LNCAP (cell line): ENCODE measurements around the gene VAV1.

Experiments
- CTCF ChIP-seq: fragments of 450-650 bp; IDR thresholded peaks from 2 replicates; pipeline ENCODE4 v1.5.1; 2017; ENCODE audit warnings: mild to moderate bottlenecking

Gene VAV1

GRCh38 chr19:6809262-6809661 is 36.8 kb downstream of the VAV1 start:
- no peak for TF ChIP-seq CTCF

DNA sequence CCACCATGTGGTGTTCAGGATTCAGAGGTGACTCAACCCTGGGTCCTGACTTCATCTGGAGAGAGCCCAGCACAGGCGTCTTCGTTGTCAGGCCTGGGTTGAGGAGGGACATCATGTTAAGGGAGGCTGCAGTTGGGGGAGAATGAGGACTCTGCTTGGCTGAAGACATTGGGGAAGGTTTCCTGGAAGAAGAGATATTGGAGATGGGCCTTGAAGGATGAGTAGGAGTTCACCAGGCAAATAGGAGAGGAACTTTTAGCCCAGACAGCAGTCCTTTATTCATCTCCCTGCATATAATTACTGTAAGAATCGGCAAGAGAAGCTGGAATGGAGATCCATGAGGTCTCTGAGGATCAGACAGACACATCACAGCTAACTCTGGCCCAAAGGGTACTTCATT is 38.9 kb downstream of the VAV1 start:
- TF ChIP-seq CTCF = no peak

- no peak for TF ChIP-seq CTCF
Measured at GRCh38 chr19:6811906-6812305, 39.4 kb downstream of the VAV1 start.

- TF ChIP-seq CTCF = no peak
Measured at GRCh38 chr19:6812612-6813011, 40.1 kb downstream of the VAV1 start.

DNA sequence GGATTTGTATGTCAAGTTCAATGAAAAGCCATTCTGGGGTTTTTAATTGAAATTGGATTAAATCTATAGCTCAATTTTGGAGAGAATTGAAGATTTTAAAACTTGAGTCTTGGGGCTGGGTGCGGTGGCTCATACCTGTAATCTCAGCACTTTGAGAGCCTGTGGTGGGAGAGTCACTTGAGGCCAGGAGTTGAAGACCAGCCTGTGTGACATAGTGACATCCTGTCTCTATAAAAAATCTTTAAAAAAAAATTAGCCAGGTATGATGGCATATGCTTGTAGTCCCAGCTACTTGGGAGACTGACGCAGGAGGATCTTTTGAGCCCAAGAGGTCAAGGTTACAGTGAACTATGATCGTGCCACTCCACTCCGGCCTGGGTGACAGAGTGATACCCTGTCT is 41.2 kb downstream of the VAV1 start:
- TF ChIP-seq CTCF = no peak

- no peak for TF ChIP-seq CTCF
Measured at GRCh38 chr19:6817179-6817578, 44.7 kb downstream of the VAV1 start.

DNA sequence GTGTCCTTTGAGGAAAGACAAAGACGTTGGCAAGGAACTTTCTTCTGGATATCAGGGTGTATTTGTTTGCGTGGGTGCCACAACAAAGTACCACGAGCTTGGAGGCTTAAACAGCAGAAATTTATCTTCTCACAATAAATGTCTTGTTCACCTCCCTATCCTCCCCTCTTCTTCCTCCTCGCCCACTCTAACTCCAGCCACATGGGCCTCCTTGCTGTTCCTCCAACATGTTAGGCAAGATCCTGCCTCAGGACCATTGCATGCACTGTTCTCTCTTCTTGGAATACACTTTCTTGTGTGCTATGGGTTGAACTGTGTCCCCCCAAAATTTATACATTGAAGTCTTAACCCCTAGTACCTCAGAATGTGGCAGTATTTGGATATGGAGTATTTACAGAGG is 45.7 kb downstream of the VAV1 start:
- no peak for TF ChIP-seq CTCF

DNA sequence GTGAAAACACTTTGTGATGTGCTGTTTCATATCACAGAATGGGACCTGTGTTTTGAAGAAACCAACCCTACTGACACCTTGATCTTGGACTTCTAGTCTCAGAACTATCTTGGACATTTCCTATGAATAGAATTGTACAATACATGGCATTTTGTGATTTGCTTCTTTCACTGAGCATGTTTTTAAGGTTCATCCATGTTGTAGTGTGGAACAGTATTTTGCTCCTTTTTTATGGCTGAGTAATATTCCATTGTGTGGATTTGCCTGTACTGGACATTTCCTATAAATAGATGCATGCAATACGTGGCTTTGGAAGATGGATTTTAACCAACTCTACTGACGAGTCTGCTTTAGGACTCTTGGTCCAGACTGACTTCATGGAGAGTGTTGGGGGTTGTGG is 46.8 kb downstream of the VAV1 start:
- no peak for TF ChIP-seq CTCF
